GM10248 (cell line): ENCODE results near the gene TMEM45B.
"Not testable (repeated sequence)": the region's sequence is repeated elsewhere in the genome, so short reads cannot be mapped to it uniquely, and the experiment has no call there.

Experiments
- CTCF ChIA-PET: fragments of 300-600 bp; sonication (Branson Sonifier 250); formaldehyde crosslinking; extraction: SDS; loops from one replicate; lab custom pipeline; 2021; ENCODE audit warnings: antibody characterized with exemption; lab: Yijun Ruan, JAX
- POLR2A ChIA-PET: fragments of 350-650 bp; sonication (Branson Sonifier 250); formaldehyde crosslinking; extraction: SDS; loops from one replicate; lab custom pipeline; 2020; ENCODE audit warnings: antibody characterized with exemption; lab: Yijun Ruan, JAX
- DNase-seq: peaks from one replicate; pipeline ENCODE4 v3.0.0; 2012; ENCODE audit errors: extremely low spot score
- CTCF ChIP-seq: IDR thresholded peaks from 2 replicates; pipeline ENCODE4 v1.5.1; 2012; ENCODE audit warnings: mild to moderate bottlenecking, low read depth; ENCODE audit errors: extremely low read depth, missing control alignments, control extremely low read depth

Gene TMEM45B

GRCh38 chr11:129825380-129825779 is 9.7 kb downstream of the TMEM45B start:
- POLR2A ChIA-PET: no interaction called here
- TF ChIP-seq CTCF: no peak
- CTCF ChIA-PET: no interaction called here
- no peak for DNase-seq

GRCh38 chr11:129828301-129828836 is 12.7 kb downstream of the TMEM45B start:
- DNase-seq: no peak
- POLR2A ChIA-PET: no interaction called here
- CTCF ChIA-PET: interaction anchor here (1.2 kb wide), 1 partner anchor 13 kb away, joined by 3 read pairs; no protein-coding TSS in a partner anchor
- no peak for TF ChIP-seq CTCF

- DNase-seq, CTCF ChIA-PET, POLR2A ChIA-PET: not testable (repeated sequence)
These were observed 13.8 kb downstream of the TMEM45B start for GRCh38 chr11:129829497-129829896.

GRCh38 chr11:129831227-129831626 is 15.6 kb downstream of the TMEM45B start:
- DNase-seq, CTCF ChIA-PET, POLR2A ChIA-PET: not testable (repeated sequence)

- CTCF ChIA-PET, POLR2A ChIA-PET, DNase-seq: not testable (repeated sequence)
These were observed 17.6 kb downstream of the TMEM45B start for GRCh38 chr11:129833260-129833659.

GRCh38 chr11:129836423-129836891 is 20.8 kb downstream of the TMEM45B start:
- DNase-seq, POLR2A ChIA-PET: not testable (repeated sequence)
- CTCF ChIA-PET: interaction anchor here (1.4 kb wide), 1 partner anchor 21 kb away, joined by 3 read pairs; no protein-coding TSS in a partner anchor

- CTCF ChIA-PET: no interaction called here
- no peak for TF ChIP-seq CTCF
- DNase-seq: no peak
- POLR2A ChIA-PET: no interaction called here
These were observed 21.3 kb downstream of the TMEM45B start for GRCh38 chr11:129836979-129837378.

GRCh38 chr11:129840236-129840635 is 24.6 kb downstream of the TMEM45B start:
- TF ChIP-seq CTCF: no peak
- CTCF ChIA-PET: interaction anchor here (0.7 kb wide), 1 partner anchor 19 kb away, joined by 3 read pairs; no protein-coding TSS in a partner anchor
- no peak for DNase-seq
- POLR2A ChIA-PET: no interaction called here

- POLR2A ChIA-PET: no interaction called here
- no peak for TF ChIP-seq CTCF
- no peak for DNase-seq
- CTCF ChIA-PET: interaction anchor here (1.3 kb wide), 1 partner anchor 14 kb away, joined by 3 read pairs; no protein-coding TSS in a partner anchor
These were observed 26.5 kb downstream of the TMEM45B start for GRCh38 chr11:129842138-129842537.
